Stimulated activated CD4-positive, alpha-beta T cell treated with anti-CD3 and anti-CD28 coated beads, Interleukin-4, amount 100 ng/mL, for 48 hours (primary cell): ENCODE results near the gene ACSBG1.
A peak's percentile ranks its signal among the peaks of the same experiment; 100 is the strongest.
"Not testable (repeated sequence)": the region's sequence is repeated elsewhere in the genome, so short reads cannot be mapped to it uniquely, and the experiment has no call there.

Source experiments
- DNase-seq, 2 donors: peaks; one replicate each; pipeline ENCODE4 v3.0.0-alpha.2; 2020; ENCODE audit warnings: low read depth in 2 of 2

The ACSBG1 gene

DNA sequence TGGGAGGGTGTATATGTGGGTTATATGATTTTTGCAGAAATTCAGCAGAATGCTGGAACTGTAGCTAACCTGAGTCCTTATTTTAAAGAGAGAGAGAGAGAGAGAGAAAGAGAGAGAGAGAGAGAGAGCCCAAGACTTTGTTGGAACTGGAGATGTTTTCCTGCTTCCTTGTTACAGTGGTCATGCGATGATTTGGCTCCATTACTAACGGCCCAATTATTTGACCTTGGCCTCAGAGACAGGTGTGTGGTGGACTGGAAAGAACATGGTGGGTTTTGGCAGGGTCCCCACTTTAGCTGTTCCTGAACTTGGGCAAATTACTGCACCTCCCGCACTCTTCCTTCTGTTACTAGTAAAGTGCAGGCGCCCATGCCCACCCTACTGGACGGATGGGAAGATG, 14.8 kb upstream of the ACSBG1 start:
- no peak for DNase-seq

DNA sequence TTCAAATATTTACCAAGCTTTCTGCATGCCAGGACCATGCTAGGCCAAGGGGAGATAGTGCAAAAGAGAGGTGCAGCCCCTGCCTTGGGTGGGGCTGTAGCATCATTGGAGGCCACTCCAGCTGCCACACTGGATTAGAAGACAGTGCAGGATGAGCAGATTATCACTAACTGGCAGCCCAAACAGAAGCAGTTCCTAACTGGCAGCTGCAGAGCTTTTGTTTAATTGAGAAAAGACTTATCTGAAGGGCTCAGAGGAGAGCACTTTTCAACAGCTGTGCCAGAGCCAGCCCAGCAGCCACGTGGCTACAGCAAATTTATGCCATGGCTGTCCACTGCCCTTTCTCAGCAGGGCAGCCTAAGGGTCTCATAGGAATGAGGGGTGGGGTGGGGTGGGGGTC, 13.5 kb upstream of the ACSBG1 start:
- DNase-seq: no peak

DNA sequence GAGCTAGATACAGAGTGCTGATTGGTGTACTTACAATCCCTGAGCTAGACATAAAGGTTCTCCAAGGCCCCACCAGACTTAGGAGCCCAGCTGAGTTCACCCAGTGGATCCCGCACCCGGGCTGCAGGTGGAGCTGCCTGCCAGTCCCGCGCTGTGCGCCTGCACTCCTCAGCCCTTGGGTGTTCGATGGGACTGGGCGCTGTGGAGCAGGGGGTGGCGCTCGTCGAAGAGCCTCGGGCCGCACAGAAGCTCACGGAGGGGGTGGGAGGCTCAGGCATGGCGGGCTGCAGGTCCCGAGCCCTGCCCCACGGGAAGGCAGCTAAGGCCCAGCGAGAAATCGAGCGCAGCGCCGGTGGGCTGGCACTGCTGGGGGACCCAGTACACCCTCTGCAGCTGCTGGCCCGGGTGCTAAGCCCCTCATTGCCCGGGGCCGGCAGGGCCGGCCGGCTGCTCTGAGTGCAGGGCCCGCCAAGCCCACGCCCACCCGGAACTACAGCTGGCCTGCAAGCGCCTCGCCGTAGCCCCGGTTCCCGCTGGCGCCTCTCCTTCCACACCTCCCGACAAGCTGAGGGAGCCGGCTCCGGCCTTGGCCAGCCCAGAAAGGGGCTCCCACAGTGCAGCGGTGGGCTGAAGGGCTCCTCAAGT, 11.7 kb upstream of the ACSBG1 start:
- not testable (repeated sequence) for DNase-seq

DNA sequence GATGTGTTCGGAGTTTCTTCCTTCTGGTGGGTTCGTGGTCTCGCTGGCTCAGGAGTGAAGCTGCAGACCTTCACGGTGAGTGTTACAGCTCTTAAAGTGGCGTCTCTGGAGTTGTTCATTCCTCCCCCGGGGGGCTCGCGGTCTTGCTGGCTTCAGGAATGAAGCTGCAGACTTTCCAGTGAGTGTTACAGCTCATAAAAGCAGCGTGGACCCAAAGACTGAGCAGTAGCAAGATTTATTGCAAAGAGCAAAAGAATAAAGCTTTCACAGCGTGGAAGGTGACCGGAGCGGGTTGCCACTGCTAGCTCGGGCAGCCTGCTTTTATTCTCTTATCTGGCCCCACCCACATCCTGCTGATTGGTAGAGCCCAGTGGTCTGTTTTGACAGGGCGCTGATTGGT, 11.0 kb upstream of the ACSBG1 start:
- DNase-seq: not testable (repeated sequence)

DNA sequence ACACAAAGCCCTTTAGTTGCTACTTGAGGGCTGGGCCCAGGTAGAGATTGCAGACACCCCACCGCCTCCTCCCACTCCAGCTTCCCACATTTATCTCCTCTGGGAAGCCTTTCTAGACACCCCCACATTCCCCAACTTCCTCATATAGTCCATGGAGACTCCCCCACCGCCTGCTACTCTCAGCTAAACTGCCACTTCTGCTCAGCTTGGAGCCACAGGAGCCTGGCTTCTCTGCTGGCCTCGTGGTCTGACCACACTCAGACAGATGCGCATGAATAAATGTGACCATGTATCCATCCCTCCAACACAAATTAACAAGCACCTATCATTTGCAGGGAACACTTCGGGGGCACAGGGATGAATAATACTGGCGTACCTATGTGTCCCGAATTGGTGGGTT, 10.5 kb upstream of the ACSBG1 start:
- DNase-seq: no peak

DNA sequence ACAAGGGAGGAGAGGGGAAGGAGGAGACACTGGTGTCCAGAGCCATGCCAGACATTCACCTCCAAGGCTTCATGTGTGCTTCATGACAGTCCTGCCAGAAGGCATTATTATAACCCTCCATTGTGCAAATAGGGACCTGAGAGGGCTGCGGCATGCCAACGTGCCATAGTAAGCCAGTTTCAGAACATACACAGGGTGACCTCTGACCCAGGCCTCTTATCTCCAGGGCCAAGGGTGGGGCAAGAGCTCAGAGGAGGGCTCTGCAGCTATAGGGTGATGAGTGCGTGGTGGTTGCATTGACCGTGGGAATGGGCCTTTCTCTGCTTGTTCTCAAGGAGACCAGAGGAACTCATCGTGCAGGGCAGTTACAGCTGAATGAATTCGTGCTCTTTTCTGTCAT, 9.7 kb upstream of the ACSBG1 start:
- no peak for DNase-seq

DNA sequence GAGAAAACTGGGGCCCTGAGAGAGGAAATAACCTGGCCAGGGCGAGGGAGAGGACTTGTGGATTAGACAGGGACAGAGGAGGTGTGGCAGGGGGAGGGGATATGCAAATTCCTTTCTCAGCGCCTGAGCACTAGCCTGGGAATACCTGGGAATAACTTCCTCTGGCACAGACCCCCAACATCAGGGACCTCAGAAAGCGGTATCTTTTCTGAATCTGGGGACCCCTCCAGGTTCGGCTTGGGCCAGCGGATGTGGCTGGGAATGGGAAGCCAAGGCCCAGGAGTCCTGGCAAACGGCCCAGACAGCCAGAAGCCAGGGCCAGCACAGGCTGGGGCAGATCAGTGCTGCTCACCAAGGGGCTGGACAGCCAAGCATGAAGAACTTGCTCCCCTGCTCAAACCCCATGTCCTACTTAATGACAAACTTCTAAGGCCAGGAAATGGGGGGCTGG, 9.2 kb upstream of the ACSBG1 start:
- no peak for DNase-seq

DNA sequence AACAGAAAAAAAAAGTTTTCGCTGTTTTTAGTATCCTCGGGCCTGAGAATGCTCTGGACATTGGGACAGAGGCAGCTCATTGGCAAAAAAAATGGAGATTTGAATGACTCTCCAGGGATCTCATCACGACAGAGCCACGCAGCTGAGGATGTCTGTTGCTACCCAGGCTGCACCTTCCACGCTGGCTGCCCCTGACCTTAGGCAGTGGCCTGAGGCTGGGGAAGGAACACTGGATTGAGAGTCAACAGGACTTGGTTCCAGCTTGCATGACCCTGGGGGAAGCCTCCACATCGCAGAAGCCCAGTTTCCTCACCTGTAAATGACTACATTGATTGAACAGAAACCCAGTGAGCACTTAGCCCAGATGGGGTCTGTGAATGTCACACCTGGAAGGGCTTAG, 8.7 kb upstream of the ACSBG1 start:
- DNase-seq: no peak

DNA sequence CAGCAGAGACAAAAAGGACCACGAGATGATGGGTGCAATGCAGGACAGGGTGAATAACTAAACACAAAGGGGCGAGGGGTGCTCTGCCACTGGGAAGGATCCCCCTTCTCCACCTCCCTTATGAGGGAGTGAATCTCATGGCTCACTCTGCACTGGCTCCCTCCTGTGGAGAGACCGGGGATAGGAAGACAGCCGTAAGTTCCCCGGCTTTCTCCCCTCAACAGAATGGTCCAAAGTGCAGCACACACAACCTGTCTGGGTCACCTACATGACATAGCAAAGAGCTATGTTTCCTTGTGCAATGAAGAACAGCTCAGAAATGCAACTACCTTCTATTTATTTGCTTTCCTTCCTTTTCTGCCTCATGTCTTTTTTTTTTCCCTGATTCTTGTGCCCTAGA, 7.8 kb upstream of the ACSBG1 start:
- peak in 1 of 2 donors; percentile 9 for DNase-seq

DNA sequence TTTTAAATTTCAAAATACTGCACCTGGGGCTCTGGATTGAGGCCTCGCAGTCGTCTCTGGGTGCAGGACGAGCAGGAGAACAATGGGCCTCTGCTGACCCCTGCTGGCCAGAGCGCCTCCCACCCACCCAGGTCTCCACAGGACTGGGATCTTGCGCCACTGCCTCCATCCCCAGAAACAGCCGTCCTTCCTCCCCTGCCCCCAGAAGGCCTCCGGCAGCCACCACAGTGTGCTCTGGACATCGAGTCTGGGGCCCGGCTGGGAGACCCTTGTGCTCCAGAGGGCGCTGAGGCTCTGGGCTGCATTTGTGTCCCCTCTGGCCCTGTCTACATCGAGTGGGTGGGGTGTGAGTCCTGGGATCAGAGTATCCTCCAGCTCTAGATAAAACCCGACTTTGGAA, 6.7 kb upstream of the ACSBG1 start:
- DNase-seq: peak; percentile 84 to 86

DNA sequence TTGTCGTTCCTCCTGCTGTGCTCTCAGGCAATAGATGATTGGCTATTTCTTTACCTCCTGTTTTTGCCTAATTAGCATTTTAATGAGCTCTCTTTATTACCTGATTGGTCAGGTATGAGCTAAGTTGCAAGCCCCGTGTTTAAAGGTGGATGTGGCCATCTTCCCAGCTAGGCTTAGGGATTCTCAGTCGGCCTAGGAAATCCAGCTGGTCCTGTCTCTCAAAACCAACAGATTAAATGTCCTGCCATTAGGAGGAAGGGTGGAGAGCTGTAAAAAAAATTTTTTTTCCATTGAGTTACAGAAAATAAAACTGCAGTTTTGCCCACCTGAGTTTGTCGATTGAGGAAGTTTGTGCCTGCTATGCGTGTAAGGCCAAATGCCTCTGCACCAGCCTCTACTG, 5.4 kb upstream of the ACSBG1 start:
- DNase-seq: no peak

DNA sequence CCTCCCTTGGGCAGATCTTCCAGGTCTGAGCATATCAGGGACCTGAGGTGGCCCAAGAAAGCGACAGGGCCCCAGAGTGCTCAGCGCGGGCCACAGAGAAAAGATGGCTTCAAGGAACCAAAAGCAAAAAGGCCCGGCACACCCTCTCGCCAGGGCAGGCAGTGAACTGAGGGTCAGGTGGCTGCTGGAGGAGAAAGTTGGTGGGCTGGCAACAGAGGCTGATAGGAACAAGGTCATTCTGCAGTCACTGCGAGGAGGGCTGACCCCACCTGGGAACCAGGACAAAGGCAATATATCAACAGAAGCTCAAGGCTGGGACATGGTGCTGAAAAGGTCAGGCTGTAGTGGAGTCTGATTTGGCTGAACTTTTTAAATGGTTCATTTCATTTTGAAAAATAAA, 2.8 kb upstream of the ACSBG1 start:
- no peak for DNase-seq

DNA sequence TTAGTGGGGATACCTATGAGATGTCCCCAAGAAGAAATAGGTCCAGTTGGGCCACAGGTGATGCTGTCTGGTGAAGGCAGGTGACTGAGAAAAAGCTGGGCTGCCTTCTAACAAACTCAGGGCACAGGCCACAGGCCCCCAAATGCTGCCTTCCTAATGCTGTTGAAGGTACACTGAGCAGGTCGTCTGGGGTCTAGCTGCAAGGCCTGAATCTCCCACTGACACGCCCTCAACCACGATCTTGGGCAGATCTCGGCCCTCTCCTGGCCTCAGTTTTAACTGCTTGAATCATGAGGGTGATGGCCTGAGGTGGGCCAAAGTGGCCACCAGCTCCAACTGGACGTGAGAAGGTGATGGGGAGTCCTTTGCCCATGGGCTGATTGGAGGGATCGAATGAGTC, 2.1 kb upstream of the ACSBG1 start:
- DNase-seq: no peak

DNA sequence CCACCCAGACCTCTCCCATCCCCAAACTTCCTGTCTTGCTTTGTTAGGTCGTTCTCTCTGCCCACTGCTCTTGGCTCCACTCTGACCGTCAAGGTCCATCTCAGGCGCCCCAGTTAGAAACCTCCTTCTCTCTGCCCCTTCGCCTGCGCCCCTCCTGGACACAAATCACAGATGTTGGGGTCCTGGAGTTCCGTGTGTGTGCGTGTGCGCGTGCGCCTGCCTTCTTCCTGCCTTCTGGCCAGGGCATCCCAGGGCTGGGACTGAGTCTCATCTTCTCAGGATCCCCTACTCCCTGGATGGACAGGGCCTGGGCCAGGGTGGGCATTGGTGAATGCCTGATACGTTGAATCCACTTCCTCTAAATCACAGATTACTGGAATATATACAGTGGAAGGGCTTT, 869 bp downstream of the ACSBG1 start:
- DNase-seq: no peak

DNA sequence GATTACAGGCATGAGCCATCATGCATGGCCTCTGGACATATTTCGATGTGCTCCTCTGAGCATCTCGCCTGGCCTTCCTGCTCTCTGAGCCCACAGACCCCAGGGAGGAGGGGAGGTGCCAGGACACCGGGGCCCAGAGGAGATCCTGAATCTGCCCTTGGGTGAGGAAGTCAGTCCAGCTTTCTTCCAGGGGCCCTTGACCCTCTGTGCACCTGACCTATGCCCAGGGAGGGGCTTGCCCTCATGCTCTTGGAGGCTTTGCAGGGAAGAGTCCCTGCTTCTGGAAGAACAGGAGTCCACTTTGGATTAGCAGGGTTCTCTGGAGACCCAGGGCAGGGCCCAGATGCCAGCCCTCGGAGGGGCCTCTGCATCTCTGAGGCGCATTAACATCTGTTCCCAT, 1.4 kb downstream of the ACSBG1 start:
- no peak for DNase-seq

DNA sequence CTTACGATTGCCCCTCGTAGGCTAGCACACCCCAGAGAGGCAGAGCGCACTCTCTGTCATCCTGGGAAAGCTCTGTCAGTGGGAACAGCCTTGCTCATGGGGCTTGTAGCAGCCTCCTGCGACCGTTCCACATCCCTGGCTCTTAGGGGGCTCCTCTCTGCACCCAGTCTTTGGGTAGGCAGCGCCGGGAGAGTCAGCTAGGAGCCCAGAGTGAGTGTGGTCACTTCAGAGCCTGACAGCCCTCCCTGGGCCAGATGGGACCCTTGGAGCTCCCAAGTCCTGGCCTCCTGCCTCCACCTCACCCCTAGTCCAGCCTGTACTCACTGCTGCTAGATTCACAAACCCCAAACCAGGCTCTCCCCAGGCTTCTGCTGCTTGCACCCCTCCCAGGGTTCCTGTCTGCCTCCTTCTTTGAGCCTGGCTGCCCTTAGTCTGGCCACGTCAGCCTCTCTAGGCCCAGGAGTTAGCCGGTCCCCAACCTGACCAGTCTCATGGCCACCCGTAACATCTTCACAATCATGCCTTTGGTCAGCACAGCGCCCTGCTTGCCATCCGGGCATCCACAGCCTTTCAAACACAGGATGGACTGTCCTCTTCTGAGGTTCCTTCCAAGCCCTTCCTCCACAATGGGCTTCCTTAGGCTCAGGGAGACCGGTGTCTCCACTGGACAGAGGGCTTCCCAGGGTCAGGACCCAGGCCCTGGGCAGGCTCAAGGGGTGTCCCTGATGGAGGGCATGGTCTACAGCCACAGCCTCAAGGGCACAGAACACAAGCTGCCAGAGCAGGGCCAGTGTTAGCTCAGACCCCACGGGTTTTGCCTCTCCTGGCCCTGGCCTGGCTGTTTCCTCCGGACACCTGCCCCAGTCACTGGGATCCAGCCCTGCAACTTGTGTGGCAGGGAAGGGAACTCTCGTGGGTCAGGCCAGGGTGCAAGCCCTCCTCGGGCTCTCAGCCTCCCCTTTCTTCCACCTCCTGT, 4.6 kb downstream of the ACSBG1 start:
- no peak for DNase-seq

DNA sequence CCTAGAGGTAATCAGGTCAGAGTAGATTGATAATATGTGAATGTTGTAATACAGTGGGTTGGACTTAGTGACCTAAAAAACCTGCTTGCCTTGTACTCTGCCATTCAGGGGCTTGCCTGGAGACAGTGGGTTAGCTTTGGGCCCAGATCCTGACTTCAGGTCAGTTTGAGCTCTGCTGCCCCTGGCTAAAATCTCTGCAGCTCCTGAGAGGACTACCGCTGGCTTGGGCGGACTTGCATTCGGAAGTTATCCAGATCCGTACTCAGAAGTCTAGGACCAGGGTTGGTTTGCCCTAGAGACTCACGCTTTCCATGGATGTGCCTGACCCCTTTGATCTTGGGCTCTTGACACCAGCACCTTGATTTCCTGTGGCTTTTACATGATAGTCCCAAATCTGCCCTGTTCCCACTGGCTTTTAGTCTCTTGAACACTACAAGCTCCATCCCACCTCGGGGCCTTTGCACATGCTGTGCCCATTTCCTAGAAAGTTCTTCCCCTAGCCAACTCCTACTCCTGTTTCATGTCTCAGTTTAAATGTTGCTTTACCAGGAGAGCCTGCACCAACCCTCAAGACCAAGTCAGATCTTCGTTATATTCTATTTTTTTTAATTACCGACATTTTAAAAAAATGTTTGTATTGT, 5.9 kb downstream of the ACSBG1 start:
- no peak for DNase-seq

DNA sequence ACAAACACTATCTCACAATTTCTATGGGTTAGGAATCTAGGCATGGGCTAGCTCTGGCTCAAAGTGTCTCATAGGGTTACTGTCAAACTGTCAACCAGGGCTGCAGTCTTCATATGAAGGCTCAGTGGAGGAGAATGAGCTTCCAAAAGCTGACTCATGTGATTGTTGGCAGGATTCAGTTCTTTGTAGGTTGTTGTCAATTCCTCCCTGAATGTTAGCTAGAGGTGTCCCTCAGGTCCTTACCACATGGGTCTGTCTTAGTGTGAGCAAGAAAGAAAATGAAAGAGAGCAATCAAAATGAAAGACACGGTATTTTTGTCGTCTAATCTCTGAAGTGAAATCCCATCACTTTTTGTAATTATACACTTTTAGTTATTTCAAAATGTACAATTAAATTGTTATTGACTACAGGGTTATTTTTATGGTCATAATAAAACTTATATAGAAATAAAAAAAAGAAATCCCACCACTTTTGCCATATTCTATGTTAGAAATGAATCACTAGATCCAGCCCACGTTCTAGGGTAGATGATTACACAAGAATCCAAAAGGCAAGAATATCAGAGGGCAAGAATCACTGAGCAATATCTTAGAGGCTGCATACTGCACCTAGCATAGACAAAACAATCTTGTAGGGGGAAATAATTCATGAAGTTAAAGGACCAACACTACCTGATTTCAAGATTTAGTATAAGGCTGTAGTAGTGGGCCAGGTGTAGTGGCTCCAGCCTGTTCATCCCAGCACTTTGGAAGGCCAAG, 8.4 kb downstream of the ACSBG1 start:
- DNase-seq: peak in 1 of 2 donors; percentile 5

DNA sequence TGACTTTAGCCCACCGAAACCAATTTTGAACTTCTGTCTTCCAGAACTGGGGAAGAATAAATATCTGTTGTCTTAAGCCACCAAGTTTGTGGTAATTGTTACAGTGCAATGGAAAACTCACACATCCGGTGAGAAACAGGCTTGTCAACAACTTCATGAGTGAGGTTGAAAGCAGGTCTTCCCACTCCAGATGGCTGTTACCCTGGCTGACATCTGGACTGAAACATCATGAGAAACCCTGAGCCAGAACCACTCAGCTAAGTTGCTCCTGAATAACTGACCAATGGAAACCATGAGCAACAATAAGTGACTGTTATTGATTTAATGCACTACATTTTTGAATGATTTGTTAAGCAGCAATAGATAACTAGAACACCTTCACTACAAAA, 10.3 kb downstream of the ACSBG1 start:
- DNase-seq: no peak

DNA sequence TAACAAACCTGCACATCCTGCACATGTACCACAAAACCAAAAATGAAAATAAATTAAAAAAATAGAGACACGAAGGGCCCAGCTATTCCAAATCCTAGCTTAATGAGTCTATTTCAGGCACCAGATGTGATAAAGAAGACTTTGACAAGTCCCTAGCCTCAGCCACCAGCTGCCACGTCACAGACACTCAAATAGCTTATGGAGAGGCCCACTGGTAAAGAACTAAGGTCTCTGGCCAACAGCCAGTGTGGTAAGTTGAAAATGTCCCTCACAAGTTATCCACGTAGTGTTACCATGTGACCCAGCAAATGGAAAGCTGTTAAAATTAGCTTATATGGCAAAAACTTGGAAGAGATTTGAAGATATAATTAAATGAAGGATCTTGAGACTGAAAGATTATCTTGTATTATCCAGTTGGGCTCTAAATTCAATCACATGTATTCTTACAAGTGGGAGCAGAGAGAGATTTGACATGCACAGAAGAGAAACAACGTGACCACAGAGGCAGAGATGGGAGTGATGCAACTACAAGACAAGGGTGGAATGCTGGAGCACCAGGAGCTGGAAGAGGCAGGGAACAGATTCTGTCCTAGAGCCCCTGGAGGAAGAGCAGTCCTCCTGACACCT, 10.9 kb downstream of the ACSBG1 start:
- DNase-seq: no peak

DNA sequence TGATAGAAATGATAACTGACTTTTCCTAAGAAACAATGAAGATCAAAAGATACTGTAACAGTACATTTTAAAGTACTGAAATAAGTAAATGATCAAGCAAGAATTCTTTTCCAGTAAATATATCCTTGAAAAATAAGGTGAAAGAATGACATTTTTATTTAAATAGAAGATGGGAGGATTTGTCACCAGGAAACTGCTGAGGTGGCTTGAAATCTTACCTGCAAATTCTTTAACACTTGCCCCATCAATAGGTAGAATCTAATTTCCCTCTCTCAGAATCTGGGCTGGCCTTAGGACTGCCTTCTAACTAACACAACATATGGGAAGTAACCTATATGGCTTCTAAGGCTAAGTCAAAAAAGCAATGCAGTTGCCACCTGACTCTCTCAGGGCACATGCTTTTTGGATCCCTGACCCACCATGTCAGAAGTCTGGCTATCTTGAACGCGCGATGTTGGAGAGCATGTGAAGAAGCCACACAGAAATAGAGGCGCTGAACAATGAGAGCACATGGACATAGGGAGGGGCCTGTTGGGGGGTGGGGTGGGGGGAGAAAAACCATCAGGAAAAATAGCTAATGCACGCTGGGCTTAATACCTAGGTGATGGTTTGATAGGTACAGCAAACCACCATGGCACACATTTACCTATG, 11.5 kb downstream of the ACSBG1 start:
- DNase-seq: no peak
